ENCODE results near the gene SKP2.
"Not testable (repeated sequence)": the region's sequence is repeated elsewhere in the genome, so short reads cannot be mapped to it uniquely, and the experiment has no call there.

Gene SKP2

GRCh38 chr5:36128795-36129194, 23.1 kb upstream of the SKP2 start:
- no peak for TF ChIP-seq CTCF (IDR thresholded peaks at IDR 0.05)
- Histone ChIP-seq H3K27me3 (no peaks in the 10 kb centered on the region), H3K27ac (no peak overlapping the region), H3K4me3 (ENCODE audit: low read depth in 1 of 2, low read length in 1 of 2) (no peak overlapping the region), H3K9me3 (no peaks in the 10 kb centered on the region), H3K4me1 (ENCODE audit: control insufficient read depth in 1 of 2, insufficient read depth in 1 of 2, low read depth in 1 of 2, low read length in 1 of 2) (no peaks in the 10 kb centered on the region), H3K36me3 (peaks cover 4% of the 10 kb centered on the region)

- not testable (repeated sequence) for H3K4me1 ChIP-seq (ENCODE audit: control insufficient read depth in 1 of 2, insufficient read depth in 1 of 2, low read depth in 1 of 2, low read length in 1 of 2); H3K27ac ChIP-seq; H3K27me3 ChIP-seq; H3K4me3 ChIP-seq (ENCODE audit: low read depth in 1 of 2, low read length in 1 of 2); H3K9me3 ChIP-seq
- peaks cover 11% of the 10 kb centered on the region for H3K36me3 ChIP-seq
These were observed 22.2 kb upstream of the SKP2 start for GRCh38 chr5:36129666-36130065.

DNA sequence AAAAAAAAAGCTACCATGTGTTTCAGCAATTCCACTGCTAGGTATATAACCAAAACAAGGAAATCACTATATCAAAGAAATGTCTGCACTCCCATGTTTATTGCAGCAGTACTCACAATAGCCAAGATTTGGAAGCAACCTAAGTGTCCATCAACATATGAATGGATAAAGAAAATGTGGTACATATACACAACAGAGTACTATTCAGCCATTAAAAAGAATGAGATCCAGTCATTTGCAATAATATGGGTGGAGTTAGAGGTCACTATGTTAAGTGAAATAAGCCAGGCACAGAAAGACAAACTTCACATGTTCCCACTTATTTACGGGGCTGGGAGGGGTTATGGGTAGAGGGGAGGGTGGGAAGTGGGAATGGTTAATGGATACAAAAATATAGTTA, 18.9 kb upstream of the SKP2 start:
- H3K4me3 ChIP-seq (ENCODE audit: low read depth in 1 of 2, low read length in 1 of 2); H3K9me3 ChIP-seq; H3K27ac ChIP-seq; H3K4me1 ChIP-seq (ENCODE audit: control insufficient read depth in 1 of 2, insufficient read depth in 1 of 2, low read depth in 1 of 2, low read length in 1 of 2); H3K27me3 ChIP-seq: not testable (repeated sequence)
- H3K36me3 ChIP-seq: peaks cover 30% of the 10 kb centered on the region

DNA sequence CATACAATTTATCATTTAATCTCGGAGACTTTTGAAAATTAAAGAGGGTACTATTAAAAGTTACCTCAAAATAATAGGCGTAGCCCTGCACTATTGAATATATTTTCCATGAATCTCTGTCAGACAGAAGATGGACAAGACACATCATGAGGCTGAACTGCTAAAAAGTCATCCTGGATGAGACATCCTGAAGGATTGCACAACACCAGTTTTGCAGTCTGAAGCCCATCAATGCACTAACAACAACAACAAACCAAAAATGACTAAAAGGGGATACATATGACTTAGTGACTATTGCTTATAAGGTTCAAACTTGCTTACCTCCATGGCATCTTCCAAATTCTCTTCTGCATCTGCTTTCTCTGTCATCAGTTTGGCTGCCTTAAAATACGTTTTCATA, 15.9 kb upstream of the SKP2 start:
- H3K27me3 ChIP-seq: no peaks in the 10 kb centered on the region
- peaks cover 44% of the 10 kb centered on the region for H3K36me3 ChIP-seq
- H3K4me1 ChIP-seq (ENCODE audit: control insufficient read depth in 1 of 2, insufficient read depth in 1 of 2, low read depth in 1 of 2, low read length in 1 of 2): no peaks in the 10 kb centered on the region
- H3K4me3 ChIP-seq (ENCODE audit: low read depth in 1 of 2, low read length in 1 of 2): no peak overlapping the region
- peaks cover 3% of the 10 kb centered on the region for H3K9me3 ChIP-seq
- H3K27ac ChIP-seq: no peak overlapping the region
- no peak for TF ChIP-seq CTCF (IDR thresholded peaks at IDR 0.05)

- no peaks in the 10 kb centered on the region for H3K27me3 ChIP-seq
- H3K4me3 ChIP-seq (ENCODE audit: low read depth in 1 of 2, low read length in 1 of 2): no peak overlapping the region
- peaks cover 3% of the 10 kb centered on the region for H3K9me3 ChIP-seq
- H3K4me1 ChIP-seq (ENCODE audit: control insufficient read depth in 1 of 2, insufficient read depth in 1 of 2, low read depth in 1 of 2, low read length in 1 of 2): no peaks in the 10 kb centered on the region
- no peak for TF ChIP-seq CTCF (IDR thresholded peaks at IDR 0.05)
- no peak overlapping the region for H3K27ac ChIP-seq
- peaks cover 45% of the 10 kb centered on the region for H3K36me3 ChIP-seq
These were observed 15.3 kb upstream of the SKP2 start for GRCh38 chr5:36136581-36136980.

- H3K36me3 ChIP-seq: peaks cover 44% of the 10 kb centered on the region
- no peak overlapping the region for H3K4me3 ChIP-seq (ENCODE audit: low read depth in 1 of 2, low read length in 1 of 2)
- no peak overlapping the region for H3K27ac ChIP-seq
- no peaks in the 10 kb centered on the region for H3K4me1 ChIP-seq (ENCODE audit: control insufficient read depth in 1 of 2, insufficient read depth in 1 of 2, low read depth in 1 of 2, low read length in 1 of 2)
- TF ChIP-seq CTCF (IDR thresholded peaks at IDR 0.05): no peak
- H3K9me3 ChIP-seq: peaks cover 3% of the 10 kb centered on the region
- H3K27me3 ChIP-seq: no peaks in the 10 kb centered on the region
These were observed 12.8 kb upstream of the SKP2 start for GRCh38 chr5:36138900-36139683.
